Activated effector memory CD4-positive, alpha-beta T cell treated with Interleukin-2 at 50 U/mL for 16 hours (primary cell): ENCODE measurements around the gene SLC35G1.

Experiments used
- DNase-seq: peaks from one replicate; pipeline ENCODE4 v3.0.0-alpha.2; 2020

SLC35G1 gene

DNA sequence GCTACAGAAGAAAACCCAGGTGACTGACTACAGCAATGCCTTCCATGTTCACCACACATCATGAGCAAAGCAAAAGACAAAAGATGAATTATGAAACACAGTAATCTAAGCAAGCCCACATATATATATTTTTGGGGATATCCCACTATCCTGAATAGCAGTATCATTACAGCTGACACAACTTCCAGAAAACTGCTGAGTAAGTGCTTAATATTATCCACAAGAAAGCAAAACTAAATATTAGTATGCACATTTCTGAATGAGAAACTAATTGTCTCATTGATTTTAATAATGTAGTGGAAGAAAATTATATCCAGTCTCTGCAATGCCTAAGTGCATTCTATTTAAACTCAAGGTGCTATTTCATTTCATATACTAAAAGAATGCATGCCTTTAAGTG is 14.5 kb upstream of the SLC35G1 start:
- DNase-seq = no peak

DNA sequence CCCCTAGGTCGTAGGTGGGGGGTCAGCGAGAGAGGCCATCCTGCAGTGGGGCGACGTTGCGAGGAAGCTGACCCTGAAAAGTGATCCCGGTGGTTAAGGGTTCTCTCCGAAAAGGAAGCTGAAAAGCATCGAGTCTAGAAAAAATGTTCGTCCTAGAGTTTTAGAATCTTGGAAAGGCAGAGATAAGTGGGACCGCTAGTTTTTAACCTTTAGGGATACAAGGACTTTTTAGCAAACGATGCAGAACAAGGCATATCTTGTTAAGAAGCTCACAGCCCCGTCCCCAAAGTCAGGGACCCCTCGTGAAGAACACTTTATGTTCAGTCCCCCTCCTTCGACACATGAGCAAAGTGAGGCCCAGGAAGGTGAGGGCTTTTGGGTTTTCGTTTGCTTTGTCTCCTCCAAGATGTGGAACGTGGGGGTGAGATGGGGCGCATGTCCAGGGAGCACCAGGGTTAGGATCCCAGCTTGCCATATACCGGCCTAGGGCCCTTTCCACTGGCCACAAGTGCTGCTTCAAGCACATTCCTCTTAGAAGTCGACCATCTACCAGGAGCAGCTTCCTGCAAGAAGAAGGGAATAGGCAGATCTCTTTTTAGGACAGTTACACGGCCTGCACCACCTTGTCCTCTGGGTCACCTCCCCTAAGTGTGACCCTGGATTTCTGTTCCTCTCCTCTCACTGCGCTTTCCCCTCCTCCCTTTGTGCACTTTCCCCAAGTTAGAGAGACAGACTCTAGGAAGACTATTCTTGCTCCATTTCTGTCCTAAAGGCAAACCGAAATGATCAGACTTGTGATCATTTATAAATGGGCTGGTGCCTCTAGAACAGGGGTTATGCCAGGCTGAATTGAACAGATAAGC is 969 bp downstream of the SLC35G1 start:
- DNase-seq = no peak

DNA sequence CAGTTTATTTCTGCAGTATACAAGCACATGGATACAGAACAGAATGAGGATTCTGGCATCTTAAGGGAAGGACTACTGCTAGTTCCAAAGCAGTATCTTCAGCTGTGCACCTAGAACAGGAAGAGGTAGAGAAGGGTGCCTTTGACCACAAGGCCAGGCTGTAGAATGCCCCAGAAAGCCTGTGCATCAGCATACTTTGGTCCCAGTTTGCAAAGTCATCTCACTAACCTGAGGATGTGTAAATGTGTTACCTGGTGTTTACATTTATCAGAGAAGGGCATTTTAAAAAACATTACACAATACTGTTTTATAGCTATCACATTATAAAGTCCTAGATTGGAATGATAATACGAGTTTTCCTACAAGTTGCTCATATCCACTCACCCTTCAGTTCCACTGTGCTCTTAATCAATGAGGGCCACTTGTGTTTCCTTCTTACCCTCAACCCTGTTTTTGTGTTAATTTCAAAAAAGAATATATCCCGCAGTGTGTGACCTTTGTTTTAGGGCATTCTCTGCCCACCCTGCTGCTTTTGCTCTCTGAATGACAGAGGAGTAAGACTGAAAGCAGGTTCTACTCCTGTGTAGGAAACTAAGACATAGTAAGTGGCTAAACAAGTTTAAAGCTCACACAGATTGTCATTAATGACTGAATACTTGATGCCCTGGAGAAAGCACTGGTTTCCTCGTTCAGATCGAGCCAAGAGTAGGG is 3.4 kb downstream of the SLC35G1 start:
- no peak for DNase-seq

DNA sequence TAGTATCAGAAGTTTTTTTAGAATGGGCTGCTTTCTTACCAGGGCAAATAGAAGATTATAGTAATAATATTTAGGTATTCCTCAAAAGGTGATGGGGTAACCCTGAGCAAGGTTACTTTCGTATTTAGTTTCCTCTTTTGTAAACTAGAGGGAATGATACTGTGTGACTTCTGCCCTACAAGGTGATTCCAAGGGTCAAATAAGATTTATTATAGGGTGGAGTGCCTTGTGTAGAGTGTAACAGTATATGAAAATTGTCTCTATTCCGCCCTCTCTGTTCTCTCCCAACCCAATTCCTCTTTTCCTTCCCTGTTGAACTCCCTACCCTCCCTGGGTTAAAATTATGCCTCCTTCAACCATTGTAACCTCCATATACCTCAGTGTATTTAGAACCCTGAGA is 5.3 kb downstream of the SLC35G1 start:
- DNase-seq = no peak

DNA sequence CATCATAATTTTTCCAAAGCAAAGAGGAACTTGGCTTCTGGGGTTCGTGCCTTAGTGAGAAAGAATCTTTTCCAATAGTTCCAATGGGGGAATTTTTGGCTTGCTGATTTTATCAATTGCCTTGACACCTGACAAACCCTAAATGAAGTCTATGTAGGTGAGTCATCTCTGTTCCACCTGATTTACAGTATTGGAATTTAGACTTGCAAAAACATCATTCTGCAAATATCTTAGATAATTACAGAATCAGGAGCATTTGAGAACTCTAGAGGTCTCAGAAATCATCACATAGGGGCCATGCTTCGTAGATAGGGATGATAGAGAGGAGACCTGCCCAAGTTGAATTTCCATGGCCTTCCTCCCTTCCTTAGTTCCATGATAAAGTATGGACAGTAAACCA is 9.3 kb downstream of the SLC35G1 start:
- no peak for DNase-seq

DNA sequence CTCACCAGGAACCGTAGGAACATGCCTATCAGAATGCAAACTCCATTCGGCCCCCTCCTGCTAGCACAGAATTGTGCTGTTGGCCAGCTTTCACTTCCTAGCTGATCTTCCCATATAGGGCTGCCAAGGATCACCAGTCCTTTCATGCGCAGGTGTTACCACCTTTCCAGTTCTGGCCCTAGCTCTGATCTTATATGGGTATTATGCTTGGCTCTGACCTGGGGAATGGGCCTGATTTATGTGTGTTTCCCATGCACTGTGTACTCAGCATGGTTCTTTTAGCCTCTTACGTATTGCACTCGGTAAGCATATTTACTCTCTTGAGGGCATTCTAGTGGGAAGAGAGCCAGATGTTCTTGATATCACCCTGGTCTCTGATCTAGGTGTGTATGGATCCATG is 11.1 kb downstream of the SLC35G1 start:
- no peak for DNase-seq

DNA sequence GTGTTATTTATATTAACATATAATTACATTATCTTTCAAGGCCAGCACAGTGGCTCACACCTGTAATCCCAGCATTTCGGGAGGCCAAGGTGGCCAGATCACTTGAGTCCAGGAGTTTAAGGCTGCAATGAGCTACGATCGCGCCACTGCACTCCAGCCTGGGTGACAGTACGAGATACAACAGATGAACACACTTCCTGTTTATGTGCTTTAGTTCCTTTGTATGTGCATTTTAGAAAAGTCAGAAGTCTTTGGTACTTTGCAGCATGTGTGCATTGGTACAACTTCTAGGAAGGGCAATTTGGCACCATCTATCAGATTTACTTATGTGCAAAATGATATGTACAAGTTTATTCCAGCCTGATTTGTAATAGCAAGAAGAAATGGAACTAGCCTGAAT is 13.3 kb downstream of the SLC35G1 start:
- DNase-seq = no peak

DNA sequence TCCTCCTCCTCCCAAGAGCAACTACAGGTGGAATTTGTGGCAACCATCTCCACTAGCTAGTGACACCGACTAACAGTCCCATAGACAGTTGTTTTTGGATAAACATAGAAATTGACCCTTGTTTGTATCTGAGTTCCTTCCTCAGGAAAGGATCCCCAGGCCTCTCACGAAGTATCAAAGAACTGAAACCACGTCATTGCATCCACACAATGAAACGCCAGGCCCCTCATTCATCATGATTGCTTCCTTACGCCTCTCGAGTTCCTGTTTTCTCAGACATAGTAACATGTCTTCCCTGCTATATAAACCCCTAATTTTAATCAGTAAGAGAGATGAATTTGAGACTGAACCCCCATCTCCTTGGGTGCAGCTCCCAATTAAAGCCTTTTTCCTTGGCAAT is 18.1 kb downstream of the SLC35G1 start:
- no peak for DNase-seq

DNA sequence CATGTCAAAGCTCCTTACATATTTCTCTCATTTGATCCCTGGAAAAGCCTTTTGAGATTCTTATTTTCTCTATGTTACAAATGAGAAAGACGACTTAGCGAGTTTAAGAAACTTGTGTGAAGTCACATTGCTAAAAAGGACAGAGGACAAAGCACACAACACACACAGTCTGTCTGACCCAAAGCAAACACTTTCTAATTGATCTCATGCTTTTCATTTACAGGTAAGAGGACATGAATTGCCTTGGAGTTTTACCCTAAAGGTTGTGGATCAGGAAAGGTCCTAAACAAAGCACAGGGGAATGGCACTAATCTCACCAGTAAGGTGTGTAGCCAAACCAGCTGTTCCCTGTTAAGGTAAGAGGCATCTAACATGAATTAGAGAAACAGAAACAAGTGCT is 18.7 kb downstream of the SLC35G1 start:
- DNase-seq = no peak

DNA sequence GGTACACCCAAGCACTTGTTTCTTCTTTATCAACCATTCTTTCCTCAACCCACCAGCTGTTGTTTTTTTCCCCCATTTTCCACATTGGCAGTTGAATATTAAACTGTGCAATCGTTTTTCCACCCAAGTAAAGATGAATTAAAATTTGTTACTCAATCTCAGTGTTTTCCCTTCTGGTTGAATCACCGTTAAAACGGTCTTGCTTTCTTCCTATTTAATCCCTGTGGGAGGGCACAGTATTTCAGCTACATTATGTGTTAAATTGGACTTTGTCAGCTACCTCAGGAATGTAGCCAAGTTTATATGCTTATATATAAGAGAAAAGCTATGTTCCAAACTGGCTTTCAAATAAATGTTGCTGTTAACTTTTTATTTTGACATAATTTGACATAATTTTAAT is 19.9 kb downstream of the SLC35G1 start:
- DNase-seq = no peak

DNA sequence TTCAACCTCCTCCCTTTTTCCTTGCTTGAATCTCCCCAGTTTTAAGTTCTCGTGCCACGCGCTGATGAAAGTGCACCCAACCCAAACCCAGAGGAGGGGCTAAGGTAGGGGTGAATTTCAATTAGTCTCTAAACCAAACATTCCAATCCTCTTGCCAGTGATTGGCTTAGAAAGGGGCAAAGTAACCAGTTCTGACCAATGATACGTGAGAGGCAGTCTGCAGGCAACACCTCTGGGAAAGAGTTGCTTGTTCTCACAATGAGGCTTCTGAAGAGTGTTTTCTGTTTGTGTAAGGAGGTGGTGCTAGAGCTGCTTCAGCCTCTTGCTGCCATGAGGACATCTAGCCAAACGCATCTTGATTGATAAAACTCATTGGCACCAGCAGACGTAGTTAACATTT is 21.8 kb downstream of the SLC35G1 start:
- no peak for DNase-seq

DNA sequence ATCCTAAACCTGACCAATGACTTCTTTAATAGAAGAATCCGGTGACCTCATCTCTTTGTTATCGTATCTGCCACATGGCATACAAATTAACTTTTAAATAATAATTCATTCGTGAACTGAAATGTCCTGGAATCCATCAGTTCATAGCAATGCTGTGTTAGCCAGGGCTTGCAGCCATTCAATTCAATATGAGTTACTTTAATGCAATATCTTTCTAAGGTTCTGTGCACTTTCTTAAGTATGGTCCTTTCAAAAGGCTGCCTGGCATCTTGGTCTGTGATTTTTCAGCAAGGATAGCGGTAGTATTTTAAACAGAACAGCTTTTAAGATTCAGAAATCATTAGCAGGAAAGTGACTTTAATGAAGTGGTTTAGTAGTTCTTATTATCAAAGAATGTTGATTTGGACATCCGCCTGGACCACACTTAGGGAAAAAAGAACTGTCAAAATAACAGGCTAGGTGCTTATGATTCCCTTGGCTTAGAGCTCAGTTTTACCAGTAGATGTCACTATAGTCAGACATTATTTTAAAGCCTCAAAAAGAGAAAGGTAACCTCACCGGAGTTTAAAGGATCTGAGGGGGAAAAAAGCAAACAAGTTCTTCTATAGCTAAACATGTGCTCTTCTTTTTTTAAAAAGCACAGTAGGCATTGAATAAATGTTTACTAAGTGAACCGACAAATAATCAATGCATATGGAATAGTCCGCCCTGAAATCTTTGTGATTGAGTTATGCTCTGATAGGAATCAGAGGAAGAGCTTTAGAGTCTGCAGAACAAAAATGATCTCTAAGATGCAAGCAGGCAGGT is 22.7 kb downstream of the SLC35G1 start:
- DNase-seq = no peak

DNA sequence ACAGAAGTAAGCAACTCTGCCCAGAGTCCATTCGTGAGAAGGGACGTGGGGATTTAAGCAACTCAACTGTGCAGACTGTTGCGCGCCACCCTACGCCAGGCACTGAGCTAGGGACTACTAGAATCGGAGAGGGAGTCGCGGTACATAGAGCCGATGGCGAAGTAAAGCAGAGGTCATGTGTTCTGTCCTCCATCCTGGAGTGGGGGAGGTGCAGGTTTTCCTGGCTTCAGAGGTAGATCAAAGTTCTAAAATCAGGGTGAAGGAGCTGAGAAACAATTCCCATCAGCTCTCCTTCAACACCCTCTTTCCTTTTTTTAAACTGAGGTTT is 23.2 kb downstream of the SLC35G1 start:
- DNase-seq = no peak

DNA sequence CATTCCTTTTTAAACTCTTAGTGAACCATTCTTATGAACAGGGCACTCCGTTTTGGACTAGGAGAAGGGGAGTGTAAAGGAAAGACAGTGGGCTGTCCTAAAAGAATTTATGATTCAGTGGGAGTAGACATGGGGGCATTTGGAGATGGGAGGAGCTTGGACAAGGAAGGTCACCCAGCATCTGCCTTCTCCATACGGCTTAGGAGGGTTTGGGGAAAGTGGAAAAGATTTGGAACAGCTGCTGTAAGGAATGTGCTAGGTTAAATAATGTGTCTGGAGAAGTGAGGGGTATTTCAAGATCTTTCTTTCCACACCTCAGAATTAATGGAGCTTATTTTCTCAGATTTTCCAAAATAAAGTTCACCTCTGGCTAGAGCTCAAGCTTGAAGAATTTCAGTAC is 24.0 kb downstream of the SLC35G1 start:
- no peak for DNase-seq

DNA sequence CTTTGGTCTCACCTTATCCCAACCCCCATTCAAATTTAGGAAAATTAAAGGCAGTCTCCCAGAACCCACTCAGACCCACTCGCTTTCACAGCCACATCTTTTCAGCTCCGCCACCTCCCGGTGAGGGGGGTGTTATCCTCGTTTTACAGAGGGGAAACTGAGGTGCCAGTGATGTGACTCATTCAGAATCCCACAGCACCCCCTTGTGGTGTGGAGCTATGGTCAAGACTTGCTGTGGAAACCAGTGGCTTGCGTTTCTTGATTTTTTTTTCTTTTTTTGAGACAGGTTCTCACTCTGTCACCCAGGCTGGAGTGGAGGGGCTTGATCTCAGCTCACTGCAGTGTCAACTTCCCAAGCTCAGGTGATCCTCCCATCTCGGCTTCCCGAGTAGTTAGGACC is 27.6 kb downstream of the SLC35G1 start:
- no peak for DNase-seq

DNA sequence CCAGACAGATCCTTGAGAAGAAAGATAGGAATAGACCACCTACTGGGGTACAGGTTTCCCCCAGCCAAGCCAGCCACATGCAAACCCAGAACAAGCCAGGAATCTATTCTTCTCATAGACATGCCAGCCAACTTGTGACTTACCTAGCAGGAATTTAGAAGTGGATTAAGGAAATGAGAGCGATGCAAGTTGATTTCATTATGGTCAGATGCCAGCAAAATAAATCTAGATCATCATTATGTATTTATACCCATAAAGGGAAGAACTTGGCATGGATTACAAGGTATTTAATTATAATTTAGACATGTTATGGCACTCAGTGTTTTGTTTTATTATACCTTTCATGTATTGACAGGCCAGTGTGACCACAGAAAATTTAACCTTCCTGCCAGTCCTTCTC is 32.8 kb downstream of the SLC35G1 start:
- no peak for DNase-seq

DNA sequence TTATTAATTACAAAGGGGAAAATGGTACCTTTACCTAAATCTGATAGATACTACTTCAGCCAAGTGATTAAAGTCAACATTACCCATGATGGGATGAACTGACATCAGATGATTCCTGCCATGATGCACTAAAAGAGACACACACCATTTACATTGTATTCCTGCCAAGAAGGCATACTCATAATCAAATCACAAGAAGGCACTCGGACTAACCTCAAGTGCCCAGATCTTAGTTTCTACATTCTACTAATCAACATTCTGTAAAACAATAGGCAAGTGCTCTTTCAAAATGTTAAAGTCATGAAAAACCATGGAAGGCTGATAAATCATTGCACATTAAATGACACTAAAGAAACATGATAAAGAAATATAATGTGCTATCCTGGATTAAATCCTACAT is 44.4 kb downstream of the SLC35G1 start:
- no peak for DNase-seq

DNA sequence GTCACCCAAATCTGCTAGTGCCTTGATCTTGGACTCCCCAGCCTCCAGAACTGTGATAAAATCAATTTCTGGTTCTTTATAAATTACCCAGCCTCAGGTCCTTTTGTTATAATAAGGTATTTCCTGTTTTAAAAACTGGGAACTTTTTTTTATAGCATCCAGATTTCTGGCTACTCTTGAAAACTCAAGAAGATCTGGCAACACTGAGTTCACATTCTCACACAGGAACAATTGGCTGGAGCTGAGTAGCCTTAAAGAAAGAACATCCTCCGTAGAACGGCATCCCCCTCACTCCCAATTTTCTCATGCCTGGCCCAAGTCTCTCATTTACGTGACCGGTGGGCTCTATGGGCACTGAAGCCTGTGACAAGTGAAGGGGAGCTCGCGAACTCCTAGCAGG is 47.1 kb downstream of the SLC35G1 start:
- DNase-seq = no peak

DNA sequence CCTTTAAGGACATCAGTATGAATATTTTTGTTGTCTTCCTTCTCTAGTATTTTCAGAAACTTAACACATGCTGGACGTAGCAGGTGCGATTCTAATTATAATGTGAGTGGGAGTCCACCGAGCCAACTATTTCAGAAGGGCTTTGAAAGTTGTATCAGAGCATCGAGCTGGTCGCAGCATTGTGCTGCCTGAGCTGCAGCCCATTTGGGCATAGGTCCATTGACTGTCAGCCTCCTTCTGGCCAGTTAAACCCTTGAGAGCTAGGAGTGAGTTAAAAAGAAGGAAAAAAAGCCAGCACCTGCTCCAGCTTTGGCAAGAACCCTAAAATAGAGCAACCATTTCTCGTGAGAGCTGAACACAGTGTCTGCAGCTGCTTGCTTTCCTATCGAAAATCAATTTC is 47.8 kb downstream of the SLC35G1 start:
- no peak for DNase-seq

DNA sequence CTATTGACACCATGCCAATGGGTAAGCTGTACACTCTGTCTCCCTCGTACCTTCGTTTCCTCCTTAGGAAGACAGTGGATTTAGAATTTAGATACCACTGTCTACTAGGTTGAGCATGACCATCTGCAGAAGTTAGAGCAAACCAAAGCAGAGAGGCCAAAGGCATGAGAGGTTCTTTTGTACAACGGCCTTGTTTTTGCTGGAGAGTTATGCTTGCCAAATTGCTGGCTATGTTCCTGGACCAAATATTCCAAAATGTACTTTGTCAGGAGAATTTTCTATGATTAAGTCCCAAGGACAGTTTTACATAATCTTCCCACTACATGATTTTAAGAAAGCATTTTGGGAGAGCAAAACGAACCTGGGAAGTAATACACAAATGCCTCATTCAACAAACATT is 52.0 kb downstream of the SLC35G1 start:
- no peak for DNase-seq

DNA sequence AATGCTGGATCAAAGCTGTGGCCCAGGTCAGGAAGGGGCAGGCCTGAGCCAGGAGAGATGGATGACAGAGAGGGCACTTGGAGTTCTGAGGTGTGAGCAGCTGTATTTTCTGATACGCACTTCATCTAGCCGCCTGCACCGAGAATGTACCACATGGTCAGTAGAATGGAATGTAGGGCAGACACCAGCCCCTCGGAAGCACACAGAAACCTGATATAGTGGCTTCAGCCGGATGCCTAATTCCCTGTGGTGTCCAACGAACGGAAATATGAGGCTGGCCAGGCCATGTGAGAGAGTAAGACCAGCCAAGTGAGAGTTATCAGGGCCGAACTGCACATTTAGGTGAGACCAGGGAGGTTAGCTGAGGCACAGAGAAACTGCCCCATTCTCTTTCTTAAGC is 53.3 kb downstream of the SLC35G1 start:
- DNase-seq = no peak

DNA sequence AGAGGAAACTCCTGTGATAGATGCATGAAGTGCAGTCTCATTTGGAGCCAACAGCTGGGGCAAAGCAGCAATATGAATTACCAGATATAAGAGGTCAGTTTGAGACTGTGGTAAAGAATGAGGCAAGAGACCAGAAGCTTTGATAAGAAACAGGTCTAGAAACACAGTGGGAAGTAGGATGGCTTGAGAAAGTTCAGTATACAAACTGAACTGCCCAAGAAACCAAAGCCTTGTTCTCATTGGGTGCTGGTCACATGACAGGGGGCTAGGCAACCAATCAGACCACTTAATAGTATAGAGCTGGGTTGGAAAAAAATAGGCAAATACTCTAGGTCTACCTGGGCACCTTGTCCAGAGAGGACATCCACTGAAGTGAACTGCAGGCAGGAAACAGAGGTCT is 53.7 kb downstream of the SLC35G1 start:
- DNase-seq = no peak

DNA sequence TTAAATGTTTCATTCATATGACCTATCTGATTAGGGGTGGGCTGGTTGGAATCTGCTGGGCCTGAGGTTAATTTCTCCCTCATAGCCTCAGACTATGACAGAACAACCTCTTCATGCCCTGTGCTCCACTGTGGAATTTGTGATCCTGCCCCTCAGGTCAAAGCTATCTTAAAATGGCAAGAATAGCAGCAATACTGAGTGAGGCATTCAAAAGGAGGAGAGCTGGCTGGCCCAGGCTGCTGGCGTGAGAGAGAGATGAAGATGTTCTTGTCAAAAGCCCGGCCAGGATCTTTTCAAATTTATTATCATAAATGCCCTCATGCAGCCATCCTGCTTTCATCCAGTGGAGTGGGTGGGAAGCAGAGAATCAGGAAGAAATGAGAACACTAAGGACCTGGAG is 58.1 kb downstream of the SLC35G1 start:
- DNase-seq = no peak
